ENCODE data around the gene STK31.

GRCh38 chr7:23713285-23714149, 3.5 kb downstream of the STK31 start:
- TF ChIP-seq POLR2A (IDR thresholded peaks at IDR 0.05; ENCODE audit: low read length) (no peak), GATA1 (IDR thresholded peaks at IDR 0.05; ENCODE audit: low read depth, low read length) (no peak)

Measured in erythroblast (primary cell).